NCI-H2081 treated with DMSO at 0.1 percent for 48 hours (cell line): Measurements from ENCODE around the gene ZNF184.

ENCODE experiments used
- DNase-seq: peaks from one replicate; lab custom pipeline; 2025; lab: John Stamatoyannopoulos, UW

Gene ZNF184

GRCh38 chr6:27479319-27480182 lies 6.6 kb upstream of the ZNF184 start:
- peak; percentile 69 for DNase-seq

DNA sequence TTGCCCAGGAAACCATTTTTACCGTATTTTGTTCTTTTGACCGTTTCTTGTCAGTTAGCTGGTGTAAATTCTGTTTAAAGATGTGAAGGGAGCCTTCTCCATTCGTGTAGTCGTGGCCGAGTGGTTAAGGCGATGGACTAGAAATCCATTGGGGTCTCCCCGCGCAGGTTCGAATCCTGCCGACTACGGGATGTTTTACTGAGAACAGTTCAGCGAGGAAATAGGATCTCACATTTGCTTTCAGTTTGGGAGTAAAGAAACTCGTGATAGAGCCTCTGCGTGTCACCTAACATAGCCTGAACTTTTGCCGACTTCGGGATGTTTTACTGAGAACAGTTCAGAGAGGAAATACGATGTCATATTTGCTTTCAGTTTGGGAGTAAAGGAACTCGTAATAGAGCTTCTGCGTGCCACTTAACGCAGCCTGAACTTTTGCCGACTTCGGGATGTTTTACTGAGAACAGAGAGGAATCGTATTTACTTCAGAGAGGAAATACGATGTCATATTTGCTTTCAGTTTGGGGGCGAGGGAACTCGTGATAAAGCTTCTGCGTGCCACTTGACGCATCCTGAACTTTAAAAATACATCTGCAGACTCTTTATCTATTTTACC lies 5.9 kb upstream of the ZNF184 start:
- peak; percentile 77 for DNase-seq

DNA sequence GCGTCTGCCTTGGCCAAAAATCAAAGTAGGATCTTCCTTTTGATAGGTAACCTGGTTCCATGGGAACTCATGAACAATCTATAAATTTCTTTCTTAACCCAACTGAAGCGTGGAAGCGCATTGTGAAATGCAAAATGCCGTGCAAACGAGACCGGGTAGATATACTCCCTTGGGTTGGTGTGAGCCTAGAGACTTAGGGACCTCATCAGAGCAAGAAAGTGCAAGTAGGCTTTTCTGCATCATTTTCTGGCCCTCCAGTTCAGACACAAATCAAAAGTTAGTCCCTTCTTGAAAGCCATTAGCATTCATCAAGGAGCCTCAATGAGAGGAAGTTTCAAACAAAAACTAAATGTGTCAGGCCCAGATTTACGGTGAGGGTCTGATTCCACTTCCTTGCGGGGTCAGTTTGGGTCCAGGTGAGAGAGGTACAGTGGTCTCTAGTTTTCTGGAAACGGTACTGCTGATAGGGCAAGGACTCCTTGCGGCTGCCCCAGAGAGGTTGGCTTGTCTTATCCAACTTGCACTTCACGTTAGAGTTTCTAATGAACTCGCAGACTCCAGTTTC lies 5.3 kb upstream of the ZNF184 start:
- DNase-seq, result no peak

DNA sequence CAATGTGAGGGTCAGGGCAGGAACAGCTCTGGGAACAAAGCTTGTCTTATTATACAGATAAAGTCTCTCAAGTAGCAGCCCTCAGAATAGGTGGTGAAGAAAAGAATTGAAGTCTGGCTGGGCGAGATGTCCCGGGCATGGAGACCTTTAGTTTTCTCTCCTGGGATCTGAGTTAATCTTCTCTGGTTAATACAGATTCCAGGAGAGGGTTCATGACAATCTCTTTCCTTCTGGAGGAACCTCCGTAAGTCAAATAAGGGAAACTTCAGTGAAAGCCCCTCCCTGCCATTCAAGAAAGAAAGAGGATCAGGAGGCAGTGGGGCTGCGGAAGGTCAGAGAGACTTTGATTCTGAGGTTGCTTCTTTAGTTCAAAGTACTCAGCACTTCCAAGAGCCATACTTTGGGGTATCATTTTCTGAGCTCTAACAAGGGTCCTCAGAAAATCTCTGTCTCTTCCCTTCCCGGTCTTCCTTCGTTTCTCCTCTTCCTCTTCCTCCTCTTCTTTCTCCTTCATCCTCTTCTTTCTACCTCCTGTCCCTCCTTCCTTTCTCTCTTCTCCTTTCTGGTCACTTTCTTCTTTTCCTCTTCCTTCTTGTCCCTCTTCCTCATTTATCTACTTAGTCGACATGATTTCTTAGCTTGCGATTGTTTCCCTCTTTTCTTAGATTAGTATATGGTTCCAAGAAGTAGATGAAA lies 4.6 kb upstream of the ZNF184 start:
- no peak for DNase-seq

- DNase-seq, result no peak
These were observed 3.2 kb upstream of the ZNF184 start for GRCh38 chr6:27476090-27476489.

DNA sequence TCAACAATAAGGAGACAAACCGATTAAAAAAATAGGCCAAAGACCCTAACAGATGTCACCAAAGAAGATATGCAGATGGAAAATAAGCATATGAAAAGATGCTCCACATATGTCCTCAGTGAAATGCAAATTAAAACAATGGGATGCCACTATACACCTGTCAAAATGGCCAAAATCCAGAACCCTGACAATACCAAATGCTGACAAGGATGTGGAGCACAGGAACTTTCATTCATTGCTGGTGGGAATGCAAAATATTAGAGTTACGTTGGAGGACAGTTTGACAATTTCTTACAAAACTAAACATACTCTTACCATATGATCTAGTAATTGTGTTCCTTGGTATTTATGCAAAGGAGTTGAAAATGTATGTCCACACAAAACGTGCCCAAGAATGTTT lies 1.8 kb upstream of the ZNF184 start:
- no peak for DNase-seq

- DNase-seq, result no peak
These were observed 1.2 kb upstream of the ZNF184 start for GRCh38 chr6:27474172-27474465.

GRCh38 chr6:27472182-27472616 lies 706 bp downstream of the ZNF184 start:
- DNase-seq, result peak; percentile 29

- DNase-seq, result no peak
These were observed 1.4 kb downstream of the ZNF184 start for GRCh38 chr6:27471365-27472115.

GRCh38 chr6:27470023-27470422 lies 2.9 kb downstream of the ZNF184 start:
- DNase-seq, result no peak

GRCh38 chr6:27468334-27468733 lies 4.6 kb downstream of the ZNF184 start:
- no peak for DNase-seq

DNA sequence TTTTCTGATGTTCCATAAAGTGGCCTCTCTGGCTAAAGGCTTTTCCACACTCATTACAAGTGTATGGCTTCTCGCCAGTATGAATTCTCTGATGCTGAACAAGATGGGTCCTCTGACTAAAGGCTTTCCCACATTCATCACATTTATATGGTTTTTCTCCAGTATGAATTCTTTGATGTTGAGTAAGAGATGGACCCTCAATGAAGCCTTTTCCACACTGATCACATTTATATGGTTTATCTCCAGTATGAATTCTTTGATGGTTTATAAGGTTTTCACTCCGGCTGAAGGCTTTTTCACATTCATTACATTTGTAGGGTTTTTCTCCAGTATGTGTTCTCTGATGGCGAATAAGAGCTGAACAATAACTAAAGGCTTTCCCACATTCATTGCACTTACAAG lies 20.4 kb downstream of the ZNF184 start:
- DNase-seq, result no peak

GRCh38 chr6:27451660-27452390 lies 21.1 kb downstream of the ZNF184 start:
- no peak for DNase-seq

DNA sequence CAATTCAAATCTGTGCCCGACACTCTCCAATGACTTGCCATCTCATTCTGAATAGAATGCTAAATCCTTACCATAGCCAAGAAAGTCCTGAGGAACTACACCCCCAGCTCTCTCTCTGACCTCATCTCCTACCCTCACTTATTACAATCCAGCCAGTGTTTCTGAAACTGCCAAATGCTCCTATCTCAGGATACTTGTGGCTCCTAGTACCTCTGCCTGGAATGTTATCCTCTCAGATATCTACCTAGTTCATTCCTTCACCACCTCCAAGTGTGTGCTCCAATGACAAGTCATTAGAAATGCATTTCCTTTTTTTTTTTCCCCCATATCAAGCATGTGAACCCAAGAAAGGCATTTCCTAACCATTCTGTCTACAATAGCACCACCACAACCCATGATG lies 24.4 kb downstream of the ZNF184 start:
- no peak for DNase-seq

DNA sequence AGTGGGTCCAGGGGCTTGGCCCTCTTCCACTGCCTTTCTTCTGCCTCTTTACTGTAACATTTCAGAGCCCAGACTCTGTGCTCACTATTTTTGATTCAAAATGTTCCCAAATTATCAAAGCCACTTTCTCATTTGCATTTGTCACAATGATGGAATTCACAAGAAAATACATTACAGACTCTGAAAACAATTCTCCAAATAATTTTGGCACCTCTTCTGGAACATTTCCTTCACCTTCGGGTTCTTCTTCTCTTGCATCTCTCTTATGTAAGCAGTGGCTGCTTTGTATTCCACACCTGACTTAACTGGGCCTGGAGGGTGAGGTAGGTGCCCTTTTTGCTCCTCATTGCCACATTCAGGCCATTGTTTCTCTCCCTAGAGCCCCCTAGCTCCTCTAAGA lies 30.0 kb downstream of the ZNF184 start:
- DNase-seq, result no peak

- no peak for DNase-seq
These were observed 31.9 kb downstream of the ZNF184 start for GRCh38 chr6:27441001-27441400.

- no peak for DNase-seq
These were observed 33.5 kb downstream of the ZNF184 start for GRCh38 chr6:27439371-27439770.

DNA sequence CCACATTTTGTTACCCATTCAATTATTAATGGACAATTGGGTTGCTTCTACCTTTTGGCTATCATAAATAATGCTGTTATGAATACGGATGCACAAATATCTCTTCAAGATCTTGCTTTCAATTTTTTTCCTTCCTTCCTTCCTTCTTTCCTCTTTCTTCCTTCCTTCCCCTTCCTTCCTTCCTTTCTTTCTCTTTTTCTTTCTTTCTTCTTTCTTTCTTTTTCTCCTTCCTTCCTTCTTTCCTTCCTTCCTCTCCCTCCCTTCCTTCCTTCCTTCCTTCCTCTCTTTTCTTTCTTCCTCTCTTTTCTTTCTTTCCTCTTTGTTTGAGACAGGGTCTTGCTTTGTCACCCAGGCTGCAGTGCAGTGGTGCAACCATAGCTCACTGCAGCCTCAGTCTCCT lies 39.2 kb downstream of the ZNF184 start:
- no peak for DNase-seq

DNA sequence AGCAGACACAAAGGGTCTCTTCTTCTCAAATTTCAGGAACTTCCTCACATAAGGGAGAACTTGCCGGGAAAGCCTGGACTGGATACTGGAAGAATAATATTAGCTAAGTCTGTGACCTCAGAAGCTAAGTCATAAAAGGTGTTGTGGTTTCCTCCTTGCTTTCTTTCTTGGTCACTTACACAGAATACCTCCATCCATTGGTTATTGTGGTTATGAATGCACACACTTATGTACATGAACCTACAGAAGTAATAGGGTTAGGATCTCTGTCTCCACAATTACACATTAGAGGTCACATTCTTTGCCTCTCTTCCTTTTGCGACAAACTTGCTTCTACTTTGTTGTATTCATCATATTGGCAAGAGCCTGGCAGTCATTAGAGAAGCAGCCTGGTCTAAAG lies 43.9 kb downstream of the ZNF184 start:
- DNase-seq, result no peak

- no peak for DNase-seq
These were observed 44.4 kb downstream of the ZNF184 start for GRCh38 chr6:27428502-27428901.

GRCh38 chr6:27426045-27426620 lies 46.8 kb downstream of the ZNF184 start:
- DNase-seq, result no peak
